SU-DHL-6 (cell line): ENCODE results near the gene RABGGTA.

Experiments used
- H2AFZ ChIP-seq: fragments of 200-600 bp; sonication (generic); 2 replicates; pipeline ENCODE4 v1.6.1; 2014; ENCODE audit warnings: low read depth, mild to moderate bottlenecking, moderate library complexity, mixed read lengths, antibody characterized with exemption, low read length; ENCODE audit not compliant: severe bottlenecking
- H3F3A ChIP-seq: fragments of 200-600 bp; shearing (Covaris generic); 2 replicates; pipeline ENCODE4 v1.6.0; 2016; ENCODE audit warnings: antibody characterized with exemption, mild to moderate bottlenecking; ENCODE audit not compliant: insufficient read depth
- H3K27ac ChIP-seq: fragments of 200-600 bp; sonication (generic); 2 replicates; pipeline ENCODE4 v1.5.1; 2016; ENCODE audit warnings: low read depth, mild to moderate bottlenecking, low read length, moderate library complexity, mixed read lengths
- H3K27me3 ChIP-seq: fragments of 200-600 bp; sonication (generic), shearing (Covaris generic); 2 replicates; pipeline ENCODE4 v1.6.0; 2014; ENCODE audit warnings: mild to moderate bottlenecking, low read length
- H3K36me3 ChIP-seq: fragments of 200-600 bp; sonication (generic); 2 replicates; pipeline ENCODE4 v1.6.1; 2014; ENCODE audit warnings: mild to moderate bottlenecking, low read length, mixed read lengths
- H3K4me2 ChIP-seq: fragments of 300-600, 200-600 bp; shearing (Covaris generic), sonication (generic); 2 replicates; pipeline ENCODE4 v1.6.0; 2014; ENCODE audit warnings: low read length, low read depth, mild to moderate bottlenecking; ENCODE audit not compliant: poor library complexity, severe bottlenecking
- H3K4me3 ChIP-seq: fragments of 200-600 bp; sonication (generic); 2 replicates; pipeline ENCODE4 v1.5.1; 2014; ENCODE audit warnings: antibody characterized with exemption, low read length, mild to moderate bottlenecking, mixed read lengths; ENCODE audit not compliant: insufficient read depth, poor library complexity, severe bottlenecking
- H3K79me2 ChIP-seq: fragments of 200-600 bp; sonication (generic); 2 replicates; pipeline ENCODE4 v1.6.1; 2014; ENCODE audit warnings: mild to moderate bottlenecking, low read length, moderate library complexity; ENCODE audit not compliant: insufficient read depth
- H3K9ac ChIP-seq: fragments of 200-600 bp; sonication (generic); 2 replicates; pipeline ENCODE4 v1.7.0; 2014; ENCODE audit warnings: mild to moderate bottlenecking, low read length
- H3K9me2 ChIP-seq: fragments of 200-600 bp; sonication (generic); replicated peaks from 2 replicates; pipeline ENCODE4 v1.6.1; 2014; ENCODE audit warnings: low read length; ENCODE audit not compliant: insufficient read depth
- H3K9me3 ChIP-seq: fragments of 200-600 bp; sonication (generic); 2 replicates; pipeline ENCODE4 v1.6.1; 2014; ENCODE audit warnings: low read length, mixed read lengths; ENCODE audit not compliant: insufficient read depth
- H4K20me1 ChIP-seq: fragments of 200-600 bp; sonication (generic); 2 replicates; pipeline ENCODE4 v1.6.1; 2014; ENCODE audit warnings: low read depth, mild to moderate bottlenecking, antibody characterized with exemption, low read length, moderate library complexity, mixed read lengths
- EZH2phosphoT487 ChIP-seq: fragments of 200-600 bp; sonication (generic), shearing (Covaris generic); conservative IDR thresholded peaks from 2 replicates; pipeline ENCODE4 v1.6.1; 2018; ENCODE audit warnings: mild to moderate bottlenecking, antibody characterized with exemption, low read length, moderate library complexity, mixed read lengths
- TF ChIP-seq, protein P1 (sequence below): fragments of 200-600 bp; sonication (generic); IDR thresholded peaks from one replicate; pipeline ENCODE4 v1.5.1; 2017; ENCODE audit warnings: antibody characterized with exemption, mild to moderate bottlenecking, low read length, moderate library complexity; ENCODE audit not compliant: insufficient read depth, poor library complexity, severe bottlenecking

RABGGTA gene

DNA sequence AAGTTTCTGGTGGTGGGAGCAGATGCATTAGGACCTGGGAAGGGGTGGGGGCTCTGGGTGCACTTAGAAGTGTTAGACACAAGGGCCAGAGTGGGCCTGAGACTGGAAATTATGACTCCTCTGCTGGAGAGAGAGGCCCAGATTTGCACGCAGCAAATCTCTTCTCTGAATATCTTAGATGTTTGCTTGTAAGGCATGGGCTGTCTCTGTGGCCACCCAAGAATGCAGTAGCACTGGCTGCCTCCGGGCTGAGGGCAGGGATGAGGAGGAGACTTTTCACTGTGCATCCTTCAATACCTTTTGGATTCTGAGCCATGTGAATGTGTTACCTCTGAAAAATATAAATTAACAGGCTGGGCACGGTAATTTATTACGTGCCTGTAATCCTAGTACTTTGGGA is 14.0 kb upstream of the RABGGTA start:
- Histone ChIP-seq H3K27ac (no peak overlapping the region), H3K79me2 (no peaks in the 10 kb centered on the region), H3K4me2 (no peak overlapping the region), H3K9me2 (no peaks in the 10 kb centered on the region), H3K9me3 (no peaks in the 10 kb centered on the region), H4K20me1 (no peaks in the 10 kb centered on the region), H3K36me3 (no peaks in the 10 kb centered on the region), H3K4me3 (no peak overlapping the region), H3K27me3 (no peaks in the 10 kb centered on the region), H3F3A (no peaks in the 10 kb centered on the region), H2AFZ (no peak overlapping the region), H3K9ac (no peak overlapping the region)
- TF ChIP-seq EZH2phosphoT487, result no peak
- TF ChIP-seq, protein P1, sequence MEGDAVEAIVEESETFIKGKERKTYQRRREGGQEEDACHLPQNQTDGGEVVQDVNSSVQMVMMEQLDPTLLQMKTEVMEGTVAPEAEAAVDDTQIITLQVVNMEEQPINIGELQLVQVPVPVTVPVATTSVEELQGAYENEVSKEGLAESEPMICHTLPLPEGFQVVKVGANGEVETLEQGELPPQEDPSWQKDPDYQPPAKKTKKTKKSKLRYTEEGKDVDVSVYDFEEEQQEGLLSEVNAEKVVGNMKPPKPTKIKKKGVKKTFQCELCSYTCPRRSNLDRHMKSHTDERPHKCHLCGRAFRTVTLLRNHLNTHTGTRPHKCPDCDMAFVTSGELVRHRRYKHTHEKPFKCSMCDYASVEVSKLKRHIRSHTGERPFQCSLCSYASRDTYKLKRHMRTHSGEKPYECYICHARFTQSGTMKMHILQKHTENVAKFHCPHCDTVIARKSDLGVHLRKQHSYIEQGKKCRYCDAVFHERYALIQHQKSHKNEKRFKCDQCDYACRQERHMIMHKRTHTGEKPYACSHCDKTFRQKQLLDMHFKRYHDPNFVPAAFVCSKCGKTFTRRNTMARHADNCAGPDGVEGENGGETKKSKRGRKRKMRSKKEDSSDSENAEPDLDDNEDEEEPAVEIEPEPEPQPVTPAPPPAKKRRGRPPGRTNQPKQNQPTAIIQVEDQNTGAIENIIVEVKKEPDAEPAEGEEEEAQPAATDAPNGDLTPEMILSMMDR, result no peak

DNA sequence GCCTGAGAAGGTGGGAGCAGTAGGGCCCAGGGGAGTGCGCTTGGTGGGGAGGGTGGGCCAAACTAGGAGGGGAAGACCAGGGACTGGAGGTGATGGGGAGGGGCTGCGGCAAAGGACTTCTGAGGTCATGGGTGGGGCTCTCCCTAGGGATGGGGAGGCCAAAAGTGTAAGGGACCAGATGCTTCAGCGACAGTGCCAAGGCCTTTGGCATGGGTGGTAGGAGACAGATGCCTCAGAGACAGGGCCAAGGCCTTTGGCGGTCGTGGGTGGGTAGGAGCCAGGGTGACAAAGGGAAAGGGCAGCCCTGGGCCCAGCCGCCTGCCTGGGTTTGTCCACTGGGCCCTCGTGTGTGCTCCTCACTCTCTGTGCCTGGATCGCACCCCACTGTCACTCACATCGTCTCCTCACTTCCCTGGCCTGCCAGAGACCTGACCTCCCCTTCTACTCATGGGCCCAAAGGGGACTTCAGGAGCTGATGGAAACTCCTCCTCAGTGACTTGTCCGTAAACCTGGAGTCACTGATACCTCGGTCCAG is 13.2 kb upstream of the RABGGTA start:
- Histone ChIP-seq H3K36me3 (no peaks in the 10 kb centered on the region), H3K9me3 (no peaks in the 10 kb centered on the region), H4K20me1 (no peaks in the 10 kb centered on the region), H3K4me2 (no peak overlapping the region), H3K9ac (no peak overlapping the region), H3F3A (no peaks in the 10 kb centered on the region), H3K27me3 (no peaks in the 10 kb centered on the region), H3K4me3 (no peak overlapping the region), H3K79me2 (no peaks in the 10 kb centered on the region), H3K27ac (no peak overlapping the region), H2AFZ (no peak overlapping the region), H3K9me2 (no peaks in the 10 kb centered on the region)
- no peak for TF ChIP-seq EZH2phosphoT487
- TF ChIP-seq, protein P1, result no peak

DNA sequence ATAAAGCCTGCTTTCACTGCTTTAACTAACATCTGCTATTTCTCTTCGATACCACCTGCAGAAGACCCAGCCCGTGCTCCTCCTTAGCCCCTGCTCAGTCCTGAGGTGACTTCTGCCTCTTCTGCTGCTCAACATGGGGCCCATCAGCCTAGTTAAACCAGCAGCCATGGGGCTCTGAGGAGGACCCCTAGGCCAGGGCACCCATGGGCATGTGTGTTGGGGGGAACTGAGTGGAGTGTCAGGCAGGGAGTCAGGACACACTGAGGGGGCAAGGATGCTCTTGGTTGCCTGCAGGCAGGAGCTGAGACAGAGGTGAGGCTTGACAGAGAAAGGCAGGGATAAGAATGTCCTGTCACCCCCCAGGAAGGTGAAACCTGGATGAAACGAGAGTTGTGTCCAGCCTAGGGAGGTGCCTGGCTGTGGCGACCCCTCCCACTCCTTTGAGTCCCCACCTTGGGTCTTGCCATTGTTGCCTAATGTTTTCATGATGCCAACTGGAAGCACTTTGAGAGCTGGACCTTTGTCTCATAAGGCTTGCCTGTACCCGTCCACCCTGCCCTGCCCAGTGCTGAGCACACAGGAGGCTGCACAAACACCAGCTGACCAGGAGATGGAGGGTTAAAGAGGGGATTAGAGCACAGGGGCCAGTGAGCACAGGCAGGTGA is 12.5 kb upstream of the RABGGTA start:
- no peak overlapping the region for H3K9ac ChIP-seq
- H3K79me2 ChIP-seq, result no peaks in the 10 kb centered on the region
- TF ChIP-seq, protein P1, result no peak
- TF ChIP-seq EZH2phosphoT487, result no peak
- H3F3A ChIP-seq, result no peaks in the 10 kb centered on the region
- H3K9me2 ChIP-seq, result no peaks in the 10 kb centered on the region
- no peaks in the 10 kb centered on the region for H3K36me3 ChIP-seq
- no peak overlapping the region for H3K4me2 ChIP-seq
- no peak overlapping the region for H3K4me3 ChIP-seq
- H3K9me3 ChIP-seq, result no peaks in the 10 kb centered on the region
- H3K27me3 ChIP-seq, result no peaks in the 10 kb centered on the region
- no peaks in the 10 kb centered on the region for H4K20me1 ChIP-seq
- H3K27ac ChIP-seq, result no peak overlapping the region
- H2AFZ ChIP-seq, result no peak overlapping the region
